Neuronal stem cell (in vitro differentiated cells): ENCODE data around the gene GNL3.
"Not testable (repeated sequence)": the region's sequence is repeated elsewhere in the genome, so short reads cannot be mapped to it uniquely, and the experiment has no call there.

Experiments used
- DNase-seq: peaks from one replicate; pipeline ENCODE4 v3.0.0-alpha.2; 2013; ENCODE audit warnings: low spot score
- H2AFZ ChIP-seq: one replicate; pipeline ENCODE4 v1.6.1; 2013; ENCODE audit warnings: mild to moderate bottlenecking, low read length, inconsistent platforms
- H2AK5ac ChIP-seq: 2 replicates; pipeline ENCODE4 v1.6.1; 2013; ENCODE audit warnings: low read depth, mild to moderate bottlenecking, inconsistent platforms, low read length, moderate library complexity, mixed read lengths
- H2BK120ac ChIP-seq: 2 replicates; pipeline ENCODE4 v1.6.1; 2013; ENCODE audit warnings: low read depth, mild to moderate bottlenecking, inconsistent platforms, low read length, moderate library complexity, mixed read lengths
- H2BK12ac ChIP-seq: one replicate; pipeline ENCODE4 v1.6.1; 2013; ENCODE audit warnings: low read length, inconsistent platforms
- H2BK15ac ChIP-seq: 2 replicates; pipeline ENCODE4 v1.6.1; 2013; ENCODE audit warnings: mild to moderate bottlenecking, low read length, inconsistent platforms, mixed read lengths
- H2BK5ac ChIP-seq: one replicate; pipeline ENCODE4 v1.6.1; 2013; ENCODE audit warnings: inconsistent platforms, mild to moderate bottlenecking, low read length, moderate library complexity
- H3K14ac ChIP-seq: one replicate; pipeline ENCODE4 v1.6.1; 2013; ENCODE audit warnings: low read length, inconsistent platforms
- H3K18ac ChIP-seq: 2 replicates; pipeline ENCODE4 v1.6.1; 2013; ENCODE audit warnings: low read length, inconsistent platforms
- H3K23ac ChIP-seq: 2 replicates; pipeline ENCODE4 v1.6.1; 2013; ENCODE audit warnings: low read depth, mild to moderate bottlenecking, mixed read lengths, low read length, inconsistent platforms; ENCODE audit not compliant: poor library complexity
- H3K27ac ChIP-seq: replicated peaks from 3 replicates; pipeline ENCODE4 v1.5.1; 2013; ENCODE audit warnings: low read length, inconsistent platforms
- H3K27me3 ChIP-seq, 3 experiments: 2 replicates each; pipeline ENCODE4 v1.6.1; 2013; ENCODE audit warnings: low read length in 3 of 3, mild to moderate bottlenecking in 2 of 3, inconsistent platforms in 1 of 3, low read depth in 1 of 3, mixed read lengths in 1 of 3, moderate library complexity in 1 of 3; ENCODE audit not compliant: control insufficient read depth in 3 of 3, insufficient read depth in 3 of 3
- H3K36me3 ChIP-seq, 2 donors: replicated peaks in 1 of 2; 2 replicates each; pipeline ENCODE4 v1.6.1; 2013; ENCODE audit warnings: low read length in 2 of 2; ENCODE audit not compliant: control insufficient read depth in 2 of 2, insufficient read depth in 2 of 2
- H3K4ac ChIP-seq: 2 replicates; pipeline ENCODE4 v1.6.1; 2013; ENCODE audit warnings: inconsistent platforms, mild to moderate bottlenecking, low read length, moderate library complexity
- H3K4me1 ChIP-seq, 2 donors: 1 replicate in 1 of 2; 2 replicates in 1 of 2; pipeline ENCODE4 v1.6.1; 2013; ENCODE audit warnings: low read length in 2 of 2, low read depth in 1 of 2; ENCODE audit not compliant: control insufficient read depth in 2 of 2, insufficient read depth in 1 of 2
- H3K4me2 ChIP-seq: one replicate; pipeline ENCODE4 v1.6.1; 2013; ENCODE audit warnings: mild to moderate bottlenecking, low read length, inconsistent platforms; ENCODE audit not compliant: insufficient read depth, poor library complexity, severe bottlenecking
- H3K4me3 ChIP-seq, 2 donors: 2 replicates each; pipeline ENCODE4 v1.5.1; 2013; ENCODE audit warnings: low read length in 2 of 2, mild to moderate bottlenecking in 2 of 2, inconsistent platforms in 1 of 2, moderate library complexity in 1 of 2
- H3K79me1 ChIP-seq: one replicate; pipeline ENCODE4 v1.6.1; 2013; ENCODE audit warnings: low read depth, mild to moderate bottlenecking, inconsistent platforms, low read length, moderate library complexity
- H3K9ac ChIP-seq: one replicate; pipeline ENCODE4 v1.6.1; 2013; ENCODE audit warnings: mild to moderate bottlenecking, low read depth, low read length, inconsistent platforms; ENCODE audit not compliant: poor library complexity
- H3K9me3 ChIP-seq, 2 donors: replicated peaks in 1 of 2; 2 replicates each; pipeline versions ENCODE3 to v1.6.1; 2013; ENCODE audit warnings: low read length in 2 of 2, mild to moderate bottlenecking in 2 of 2, inconsistent platforms in 1 of 2, low read depth in 1 of 2, mixed read lengths in 1 of 2, moderate library complexity in 1 of 2; ENCODE audit not compliant: control insufficient read depth in 2 of 2, insufficient read depth in 1 of 2
- H4K8ac ChIP-seq: one replicate; pipeline ENCODE4 v1.6.1; 2013; ENCODE audit warnings: low read depth, mild to moderate bottlenecking, inconsistent platforms, low read length, moderate library complexity
- H4K91ac ChIP-seq: one replicate; pipeline ENCODE4 v1.6.1; 2013; ENCODE audit warnings: low read length, low read depth, mild to moderate bottlenecking, inconsistent platforms; ENCODE audit not compliant: poor library complexity
- WGBS, 2 donors: extraction: QIAGEN DNeasy Blood & Tissue Kit; methylation state at CpG; one replicate each; pipeline ENCODE4 v1.1.7; 2013; ENCODE audit warnings: missing lambda C conversion rate in 2 of 2, mixed read lengths in 1 of 2; ENCODE audit not compliant: insufficient read length in 2 of 2, insufficient replicate concordance in 1 of 2; ENCODE audit errors: extremely low coverage in 2 of 2; 5-methylcytosine and 5-hydroxymethylcytosine counted together

Gene GNL3

GRCh38 chr3:52723935-52724334 lies 38.1 kb downstream of the GNL3 start:
- peaks cover 2 to 23% of the 10 kb centered on the region in 2 donors for H3K9me3 ChIP-seq
- no peak for DNase-seq

GRCh38 chr3:52724511-52724910 lies 38.7 kb downstream of the GNL3 start:
- Histone ChIP-seq H2BK12ac (no peak overlapping the region), H3K4me1 (no peaks in the 10 kb centered on the region), H3K23ac (no peak overlapping the region), H3K27ac (no peak overlapping the region), H3K4me3 (no peak overlapping the region), H3K79me1 (no peaks in the 10 kb centered on the region), H3K18ac (no peak overlapping the region), H3K14ac (no peak overlapping the region), H2AFZ (no peak overlapping the region), H4K8ac (no peak overlapping the region), H2BK5ac (no peak overlapping the region), H3K36me3 (peaks cover 2 to 50% of the 10 kb centered on the region in 2 donors), H3K27me3 (no peaks in the 10 kb centered on the region), H3K4ac (no peak overlapping the region), H3K9me3 (peaks cover 2 to 26% of the 10 kb centered on the region in 2 donors), H2AK5ac (no peak overlapping the region), H4K91ac (no peak overlapping the region), H3K9ac (no peak overlapping the region), H2BK120ac (no peak overlapping the region), H3K4me2 (no peak overlapping the region), H2BK15ac (no peak overlapping the region)
- no CpG with 5 or more reads among the region's 1 CpG for WGBS, 2 donors
- no peak for DNase-seq

More at GRCh38 chr3:52723935-52724334, 38.1 kb downstream of the GNL3 start:
- H3K4me2 ChIP-seq, result no peak overlapping the region
- no peak overlapping the region for H2BK12ac ChIP-seq
- H3K27me3 ChIP-seq, result no peaks in the 10 kb centered on the region
- no peaks in the 10 kb centered on the region for H3K4me1 ChIP-seq
- H3K14ac ChIP-seq, result no peak overlapping the region
- H3K79me1 ChIP-seq, result no peaks in the 10 kb centered on the region
- H2BK15ac ChIP-seq, result no peak overlapping the region
- H3K4me3 ChIP-seq, result no peak overlapping the region
- H2AFZ ChIP-seq, result no peak overlapping the region
- no peak overlapping the region for H3K18ac ChIP-seq
- peaks cover 2 to 54% of the 10 kb centered on the region in 2 donors for H3K36me3 ChIP-seq
- no peak overlapping the region for H3K27ac ChIP-seq
- H3K9ac ChIP-seq, result no peak overlapping the region
- no peak overlapping the region for H2BK120ac ChIP-seq
- no peak overlapping the region for H2BK5ac ChIP-seq
- no peak overlapping the region for H2AK5ac ChIP-seq
- H3K4ac ChIP-seq, result no peak overlapping the region
- no peak overlapping the region for H3K23ac ChIP-seq
- no peak overlapping the region for H4K8ac ChIP-seq
- WGBS, 2 donors, result no CpG with 5 or more reads among the region's 5 CpGs
- no peak overlapping the region for H4K91ac ChIP-seq

DNA sequence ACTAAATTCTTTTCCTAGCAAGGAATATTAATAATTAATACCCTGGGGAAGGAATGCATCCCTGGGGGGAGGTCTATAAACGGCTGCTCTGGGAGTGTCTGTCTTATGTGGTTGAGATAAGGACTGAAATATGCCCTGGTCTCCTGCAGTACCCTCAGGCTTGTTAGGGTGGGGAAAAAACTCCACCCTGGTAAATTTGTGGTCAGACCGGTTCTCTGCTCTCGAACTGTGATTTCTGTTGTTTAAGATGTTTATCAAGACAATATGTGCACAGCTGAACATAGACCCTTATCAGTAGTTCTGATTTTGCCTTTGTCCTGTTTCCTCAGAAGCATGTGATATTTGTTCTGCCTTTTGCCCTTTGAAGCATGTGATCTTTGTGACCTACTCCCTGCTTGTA lies 42.9 kb downstream of the GNL3 start:
- H3K4me1 ChIP-seq, H2BK120ac ChIP-seq, H2BK5ac ChIP-seq, H3K27ac ChIP-seq, H2BK15ac ChIP-seq, H3K18ac ChIP-seq, H2BK12ac ChIP-seq, H3K4me2 ChIP-seq, H3K4me3 ChIP-seq, DNase-seq, H3K14ac ChIP-seq, H2AFZ ChIP-seq, H3K79me1 ChIP-seq, H3K4ac ChIP-seq, H3K23ac ChIP-seq, H3K9ac ChIP-seq, H4K8ac ChIP-seq, H2AK5ac ChIP-seq, H4K91ac ChIP-seq, H3K27me3 ChIP-seq: not testable (repeated sequence)
- no CpG with 5 or more reads among the region's 3 CpGs for WGBS, 2 donors
- peaks cover 4 to 44% of the 10 kb centered on the region in 2 donors for H3K9me3 ChIP-seq
- peaks cover 14 to 61% of the 10 kb centered on the region in 2 donors for H3K36me3 ChIP-seq

DNA sequence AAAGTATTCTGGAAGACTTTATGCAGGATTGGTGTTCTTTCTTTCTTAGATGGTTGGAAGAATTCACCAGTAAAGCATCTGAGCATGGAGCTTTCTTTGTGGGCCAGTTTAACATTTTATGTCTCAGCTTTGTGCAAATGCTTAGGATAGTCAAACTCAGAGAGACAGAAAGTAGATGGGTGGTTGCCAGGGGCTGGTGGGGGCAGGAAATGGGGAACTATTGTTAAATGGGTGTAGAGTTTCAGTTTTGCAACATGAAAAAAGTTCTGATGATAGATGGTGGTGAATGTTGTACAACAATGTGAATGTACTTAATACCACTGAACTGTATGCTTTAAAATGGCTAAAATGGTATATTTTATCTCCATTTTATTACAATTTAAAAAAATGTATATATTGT lies 44.8 kb downstream of the GNL3 start:
- peaks cover 4 to 53% of the 10 kb centered on the region in 2 donors for H3K9me3 ChIP-seq
- peaks cover 16 to 68% of the 10 kb centered on the region in 2 donors for H3K36me3 ChIP-seq
- H2BK15ac ChIP-seq, result no peak overlapping the region
- no peak overlapping the region for H3K14ac ChIP-seq
- H2BK5ac ChIP-seq, result no peak overlapping the region
- no peak overlapping the region for H3K27ac ChIP-seq
- no peak overlapping the region for H4K8ac ChIP-seq
- H3K23ac ChIP-seq, result no peak overlapping the region
- no peak for DNase-seq
- H2AFZ ChIP-seq, result no peak overlapping the region
- H3K27me3 ChIP-seq, result no peaks in the 10 kb centered on the region
- no peak overlapping the region for H4K91ac ChIP-seq
- H2BK120ac ChIP-seq, result no peak overlapping the region
- H3K4ac ChIP-seq, result no peak overlapping the region
- no peaks in the 10 kb centered on the region for H3K4me1 ChIP-seq
- no peak overlapping the region for H2BK12ac ChIP-seq
- no peak overlapping the region for H3K9ac ChIP-seq
- no peak overlapping the region for H3K4me3 ChIP-seq
- H3K18ac ChIP-seq, result no peak overlapping the region
- no peaks in the 10 kb centered on the region for H3K79me1 ChIP-seq
- H2AK5ac ChIP-seq, result no peak overlapping the region
- H3K4me2 ChIP-seq, result no peak overlapping the region
